Measurements from ENCODE around the gene RTN4IP1.

- no peak for TF ChIP-seq CTCF (conservative IDR thresholded peaks at IDR 0.05; ENCODE audit: low read depth, low read length)
- TF ChIP-seq EZH2 (IDR thresholded peaks at IDR 0.05; ENCODE audit: low read length, unreplicated experiment), result no peak
- TF ChIP-seq EZH2phosphoT487 (IDR thresholded peaks at IDR 0.05; ENCODE audit: borderline replicate concordance, low read length), result no peak
Observed at GRCh38 chr6:106629103-106629858, at the start of gene RTN4IP1, which contains the start of gene QRSL1.

Data from PC-3 (cell line).